Activated B cell treated with CpG ODN at 0.5 μM for 24 hours (primary cell): ENCODE results near the gene HCN4. TPM values are rescaled to one million over a fixed set of nuclear protein-coding genes. Genes with fewer than 3 reads are reported as not detected.

Source experiments
- ATAC-seq: fragments of 200-7000 bp; cut with Tn5 transposase; one replicate; pipeline ENCODE4 v1.10.0; 2021; ENCODE audit warnings: low read depth, mild to moderate bottlenecking, moderate library complexity
- CTCF ChIA-PET: fragments of 350-600 bp; sonication (Branson Sonifier 250); formaldehyde crosslinking; loops from one replicate; lab custom pipeline; 2021; ENCODE audit warnings: antibody characterized with exemption; lab: Charles Lee
- POLR2A ChIA-PET: fragments of 350-600 bp; sonication (Branson Sonifier 250); formaldehyde crosslinking; loops from one replicate; lab custom pipeline; 2021; ENCODE audit warnings: antibody characterized with exemption; lab: Charles Lee
- DNase-seq: peaks from one replicate; pipeline ENCODE4 v3.0.0; 2022
- H3K27ac Mint-ChIP-seq: one replicate; pipeline ENCODE4 v1.8.0; 2020; ENCODE audit warnings: mixed read lengths
- H3K27me3 Mint-ChIP-seq: one replicate; pipeline ENCODE4 v1.8.0; 2021; ENCODE audit warnings: mixed read lengths
- H3K36me3 Mint-ChIP-seq: one replicate; pipeline ENCODE4 v1.8.0; 2021; ENCODE audit warnings: low read depth, mixed read lengths
- H3K4me1 Mint-ChIP-seq: one replicate; pipeline ENCODE4 v1.8.0; 2021; ENCODE audit warnings: mixed read lengths
- H3K4me3 Mint-ChIP-seq: one replicate; pipeline ENCODE4 v1.8.0; 2020; ENCODE audit warnings: mild to moderate bottlenecking, mixed read lengths
- H3K9me3 Mint-ChIP-seq: one replicate; pipeline ENCODE4 v1.8.0; 2020; ENCODE audit warnings: mixed read lengths
- CTCF ChIP-seq: fragments of 200-600 bp; IDR thresholded peaks from one replicate; pipeline ENCODE4 v1.8.0; 2022; ENCODE audit warnings: antibody characterized with exemption, mild to moderate bottlenecking
- intact Hi-C: fragments of 100-400 bp; cut with micrococcal nuclease; formaldehyde crosslinking; loops from one replicate; pipeline ENCODE4 v1.15.1; 2024
- total RNA-seq: library from RNA; stranded (reverse); gene quantifications from 2 replicates; pipeline ENCODE4 v1.2.3, GENCODE V29; 2022

Gene HCN4
- total RNA-seq, 1 donor from 2014 or later: not detected

DNA sequence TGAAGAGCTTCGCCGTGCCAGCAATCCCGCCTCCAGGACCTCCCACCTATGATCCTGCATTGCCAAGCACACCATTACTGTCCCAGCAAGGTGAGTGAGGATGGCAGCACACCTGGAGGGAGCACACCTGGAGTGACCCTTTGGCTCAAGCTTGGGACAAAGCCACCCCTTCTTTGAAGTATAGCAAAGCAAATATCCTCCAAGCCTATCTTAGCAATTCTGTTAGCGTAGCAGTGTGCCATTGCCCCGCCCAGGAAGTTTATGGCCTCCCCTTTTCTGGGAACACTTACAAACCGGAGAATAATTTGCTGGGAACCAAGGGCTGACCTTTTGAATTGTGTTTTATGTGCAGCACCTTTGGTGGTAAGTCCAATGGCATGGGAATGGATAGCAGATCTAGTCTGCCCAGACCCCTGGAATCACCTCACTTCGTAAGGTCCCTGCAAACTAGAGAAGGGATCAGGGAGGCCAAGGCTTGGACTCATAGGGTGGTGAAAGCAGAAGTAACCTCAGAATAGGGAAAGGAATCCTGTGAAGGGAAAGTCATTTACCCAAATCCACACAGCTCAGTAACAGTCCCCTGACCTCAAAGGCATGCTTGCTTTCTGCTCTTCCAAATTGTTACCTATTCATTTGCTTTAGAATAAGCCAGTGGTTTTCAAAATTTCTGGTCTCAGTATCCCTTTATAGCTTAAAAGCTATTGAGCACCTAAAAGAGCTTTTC lies 70.1 kb downstream of the HCN4 start:
- no peak for ATAC-seq
- no peak for TF ChIP-seq CTCF
- Mint-ChIP-seq H3K27ac (no peak overlapping the region), H3K36me3 (no peaks in the 10 kb centered on the region), H3K9me3 (no peaks in the 10 kb centered on the region), H3K4me1 (peaks cover 4% of the 10 kb centered on the region), H3K4me3 (no peak overlapping the region), H3K27me3 (no peaks in the 10 kb centered on the region)
- intact Hi-C loops: no loop called here
- POLR2A ChIA-PET: no interaction called here
- no peak for DNase-seq
- CTCF ChIA-PET: interaction anchor here (0.8 kb wide), 2 partner anchors 9 to 338 kb away, joined by 3 to 4 read pairs; no protein-coding TSS in a partner anchor

- H3K4me3 Mint-ChIP-seq: no peak overlapping the region
- no peak overlapping the region for H3K27ac Mint-ChIP-seq
- no peaks in the 10 kb centered on the region for H3K36me3 Mint-ChIP-seq
- ChIA-PET POLR2A (no interaction called here), CTCF (interaction anchor here (1.4 kb wide), 1 partner anchor 56 kb away, joined by 4 read pairs; no protein-coding TSS in a partner anchor)
- TF ChIP-seq CTCF: no peak
- intact Hi-C loops: no loop called here
- no peak for ATAC-seq
- H3K9me3 Mint-ChIP-seq: no peaks in the 10 kb centered on the region
- no peaks in the 10 kb centered on the region for H3K27me3 Mint-ChIP-seq
- no peaks in the 10 kb centered on the region for H3K4me1 Mint-ChIP-seq
- DNase-seq: no peak
Observed at GRCh38 chr15:73296609-73297353, 72.0 kb downstream of the HCN4 start.

GRCh38 chr15:73295630-73296286 lies 73.0 kb downstream of the HCN4 start:
- TF ChIP-seq CTCF: no peak
- Mint-ChIP-seq H3K36me3 (no peaks in the 10 kb centered on the region), H3K9me3 (no peaks in the 10 kb centered on the region), H3K4me1 (no peaks in the 10 kb centered on the region), H3K27ac (no peak overlapping the region), H3K27me3 (no peaks in the 10 kb centered on the region), H3K4me3 (no peak overlapping the region)
- ATAC-seq (no peak), DNase-seq (no peak)
- ChIA-PET POLR2A (no interaction called here), CTCF (no interaction called here)
- intact Hi-C loops: no loop called here

- Mint-ChIP-seq H3K27ac (no peak overlapping the region), H3K4me3 (no peak overlapping the region), H3K9me3 (no peaks in the 10 kb centered on the region), H3K27me3 (no peaks in the 10 kb centered on the region), H3K36me3 (no peaks in the 10 kb centered on the region), H3K4me1 (no peaks in the 10 kb centered on the region)
- CTCF ChIA-PET: no interaction called here
- intact Hi-C loops: no loop called here
- no peak for TF ChIP-seq CTCF
- no peak for ATAC-seq
- DNase-seq: no peak
- POLR2A ChIA-PET: no interaction called here
Observed at GRCh38 chr15:73293773-73294172, 75.0 kb downstream of the HCN4 start.

- intact Hi-C loops: no loop called here
- CTCF ChIA-PET: no interaction called here
- POLR2A ChIA-PET: no interaction called here
- no peaks in the 10 kb centered on the region for H3K36me3 Mint-ChIP-seq
- DNase-seq (no peak), ATAC-seq (no peak)
- no peaks in the 10 kb centered on the region for H3K27me3 Mint-ChIP-seq
- no peak overlapping the region for H3K4me3 Mint-ChIP-seq
- peaks cover 10% of the 10 kb centered on the region for H3K4me1 Mint-ChIP-seq
- no peaks in the 10 kb centered on the region for H3K9me3 Mint-ChIP-seq
- TF ChIP-seq CTCF: no peak
- no peak overlapping the region for H3K27ac Mint-ChIP-seq
Observed at GRCh38 chr15:73291441-73291840, 77.3 kb downstream of the HCN4 start.
